Lung (tissue), 12 donors: ENCODE results near the gene CNTN5. TPM values are rescaled to one million over a fixed set of nuclear protein-coding genes. Genes with fewer than 3 reads are reported as not detected.

Experiments
- ATAC-seq: fragments of 200-7000 bp; cut with Tn5 transposase; one replicate; pipeline ENCODE4 v1.9.1; 2020; ENCODE audit warnings: moderate number of reproducible peaks; ENCODE audit not compliant: insufficient read depth, low FRiP score
- DNase-seq, 3 donors: peaks; one replicate each; pipeline ENCODE4 v3.0.0-alpha.2; 2013 to 2017
- H3K27ac ChIP-seq, 2 donors: one replicate each; pipeline ENCODE4 v1.5.1; 2013; ENCODE audit warnings: mild to moderate bottlenecking in 2 of 2, moderate library complexity in 2 of 2, control low read depth in 1 of 2, inconsistent platforms in 1 of 2, low read depth in 1 of 2, low read length in 1 of 2
- H3K27me3 ChIP-seq, 3 donors: one replicate each; pipeline ENCODE4 v1.5.1; 2013; ENCODE audit warnings: low read length in 2 of 3; ENCODE audit not compliant: control insufficient read depth in 3 of 3, insufficient read depth in 3 of 3
- H3K36me3 ChIP-seq, 4 donors: one replicate each; pipeline ENCODE4 v1.5.1; 2013; ENCODE audit warnings: low read length in 4 of 4, mild to moderate bottlenecking in 1 of 4, moderate library complexity in 1 of 4; ENCODE audit not compliant: control insufficient read depth in 4 of 4, insufficient read depth in 4 of 4
- H3K4me1 ChIP-seq, 5 donors: one replicate each; pipeline ENCODE4 v1.5.1; 2013; ENCODE audit warnings: low read length in 5 of 5, mild to moderate bottlenecking in 2 of 5, moderate library complexity in 1 of 5; ENCODE audit not compliant: control insufficient read depth in 5 of 5, insufficient read depth in 5 of 5
- H3K4me3 ChIP-seq: one replicate; pipeline ENCODE4 v1.5.1; 2013; ENCODE audit warnings: mild to moderate bottlenecking, control low read depth, moderate library complexity
- H3K9ac ChIP-seq, 2 donors: one replicate each; pipeline ENCODE4 v1.5.1; 2013; ENCODE audit warnings: low read length in 2 of 2, control low read depth in 1 of 2; ENCODE audit not compliant: insufficient read depth in 1 of 2
- H3K9me3 ChIP-seq, 4 donors: one replicate each; pipeline ENCODE4 v1.5.1; 2013; ENCODE audit warnings: low read length in 3 of 4, mild to moderate bottlenecking in 1 of 4, moderate library complexity in 1 of 4; ENCODE audit not compliant: control insufficient read depth in 4 of 4, insufficient read depth in 3 of 4
- WGBS, 2 donors: extraction: QIAGEN DNeasy Blood & Tissue Kit; methylation state at CpG; one replicate each; pipeline ENCODE4 v1.1.7; 2013; 5-methylcytosine and 5-hydroxymethylcytosine counted together
- polyA plus RNA-seq, 2 donors: library from polyadenylated mRNA; stranded (reverse); fragments of 200-250 nt; gene quantifications; one replicate each; pipeline ENCODE4 v1.2.1, GENCODE V29; 2013
- total RNA-seq, 2 donors: library from RNA; depleted of rRNA in 1 of 2; stranded (reverse); fragments of >200 nt in 1 of 2; gene quantifications; one replicate each; pipeline ENCODE4 v1.2.1, GENCODE V29; 2014 to 2021
- TF ChIP-seq, protein P1 (sequence below): IDR thresholded peaks from 2 replicates; pipeline ENCODE4 v1.5.1; 2012; ENCODE audit warnings: mild to moderate bottlenecking; ENCODE audit errors: control extremely low read depth, extremely low read depth
- donor health status: control.
- donor health status: control.
- donor health status: Bipolar disorder and iron deficiency.
- donor health status: healthy.
- donor health status: DM: yes; HTN: yes; CAD: no.

CNTN5 gene
- total and polyA plus RNA-seq, 4 donors: 0.10 to 0.80 (median 0.44) TPM

DNA sequence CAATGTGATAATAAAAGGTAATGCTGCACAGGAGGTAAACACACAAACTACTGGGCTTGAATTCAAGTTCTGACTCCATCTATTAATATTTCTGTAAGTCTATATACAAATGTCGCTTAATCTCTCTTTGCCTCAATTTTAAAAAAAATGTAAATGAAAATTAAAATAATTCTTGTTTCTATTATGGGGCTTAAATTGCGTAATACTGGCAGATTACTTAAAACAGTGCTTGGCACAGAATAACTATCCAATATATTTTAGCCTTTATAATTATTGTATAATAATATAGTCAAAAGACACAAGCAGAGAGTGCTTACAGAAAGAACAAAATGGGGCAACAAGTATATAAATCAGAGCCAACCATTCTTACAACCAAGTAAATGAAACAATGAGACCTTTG lies 489.1 kb downstream of the CNTN5 start:
- Histone ChIP-seq H3K27me3 (no peaks in the 10 kb centered on the region), H3K27ac (no peak overlapping the region), H3K4me3 (no peak overlapping the region), H3K9ac (no peak overlapping the region), H3K9me3 (no peaks in the 10 kb centered on the region), H3K4me1 (no peaks in the 10 kb centered on the region), H3K36me3 (no peaks in the 10 kb centered on the region)
- TF ChIP-seq, protein P1, sequence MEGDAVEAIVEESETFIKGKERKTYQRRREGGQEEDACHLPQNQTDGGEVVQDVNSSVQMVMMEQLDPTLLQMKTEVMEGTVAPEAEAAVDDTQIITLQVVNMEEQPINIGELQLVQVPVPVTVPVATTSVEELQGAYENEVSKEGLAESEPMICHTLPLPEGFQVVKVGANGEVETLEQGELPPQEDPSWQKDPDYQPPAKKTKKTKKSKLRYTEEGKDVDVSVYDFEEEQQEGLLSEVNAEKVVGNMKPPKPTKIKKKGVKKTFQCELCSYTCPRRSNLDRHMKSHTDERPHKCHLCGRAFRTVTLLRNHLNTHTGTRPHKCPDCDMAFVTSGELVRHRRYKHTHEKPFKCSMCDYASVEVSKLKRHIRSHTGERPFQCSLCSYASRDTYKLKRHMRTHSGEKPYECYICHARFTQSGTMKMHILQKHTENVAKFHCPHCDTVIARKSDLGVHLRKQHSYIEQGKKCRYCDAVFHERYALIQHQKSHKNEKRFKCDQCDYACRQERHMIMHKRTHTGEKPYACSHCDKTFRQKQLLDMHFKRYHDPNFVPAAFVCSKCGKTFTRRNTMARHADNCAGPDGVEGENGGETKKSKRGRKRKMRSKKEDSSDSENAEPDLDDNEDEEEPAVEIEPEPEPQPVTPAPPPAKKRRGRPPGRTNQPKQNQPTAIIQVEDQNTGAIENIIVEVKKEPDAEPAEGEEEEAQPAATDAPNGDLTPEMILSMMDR: no peak
- DNase-seq (no peak), ATAC-seq (no peak)
- 91 to 92% methylated on average over 2 of the region's 2 CpGs for WGBS, 2 donors

DNA sequence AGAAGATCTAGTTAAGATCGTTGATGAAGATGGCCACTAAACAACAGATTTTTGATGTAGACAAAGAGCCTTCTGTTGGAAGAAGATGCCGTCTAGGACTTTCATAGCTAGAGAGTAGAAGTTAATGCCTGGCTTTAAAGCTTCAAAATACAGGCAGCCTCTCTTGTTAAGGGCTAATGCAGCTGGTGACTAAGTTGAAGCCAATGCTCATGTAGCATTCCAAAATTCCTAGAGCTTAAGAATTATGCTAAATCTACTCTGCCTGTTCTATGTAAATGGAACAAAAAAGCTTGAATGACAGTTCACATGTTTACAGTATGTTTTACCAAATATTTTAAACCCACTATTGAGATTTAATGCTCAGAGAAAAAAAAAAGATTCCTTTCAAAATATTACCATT lies 492.6 kb downstream of the CNTN5 start:
- no peaks in the 10 kb centered on the region for H3K9me3 ChIP-seq
- TF ChIP-seq, protein P1: no peak
- H3K4me1 ChIP-seq: no peaks in the 10 kb centered on the region
- no peak overlapping the region for H3K4me3 ChIP-seq
- WGBS, 2 donors: 86 to 89% methylated on average over 2 of the region's 2 CpGs
- DNase-seq (no peak), ATAC-seq (no peak)
- no peak overlapping the region for H3K27ac ChIP-seq
- H3K9ac ChIP-seq: no peak overlapping the region
- H3K36me3 ChIP-seq: no peaks in the 10 kb centered on the region
- no peaks in the 10 kb centered on the region for H3K27me3 ChIP-seq

DNA sequence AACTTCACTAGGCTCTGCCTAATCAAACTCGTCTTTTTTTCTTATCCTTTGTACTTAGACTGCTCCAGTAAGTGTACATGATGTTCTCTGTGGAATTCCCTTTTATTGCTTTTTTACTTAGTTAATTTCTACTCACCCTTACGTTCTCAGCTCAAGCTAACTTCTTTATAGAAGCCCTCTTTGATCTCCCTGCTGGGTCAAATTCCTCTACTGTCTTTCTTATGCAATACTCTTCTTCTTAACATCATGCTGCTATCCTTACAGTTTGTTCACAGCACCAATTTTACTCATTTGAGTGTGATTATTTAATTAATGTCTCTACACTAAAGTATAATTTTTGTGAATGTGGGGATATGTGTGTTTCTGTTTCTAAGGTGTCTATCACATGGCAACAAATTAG lies 498.3 kb downstream of the CNTN5 start:
- no peaks in the 10 kb centered on the region for H3K27me3 ChIP-seq
- no peak overlapping the region for H3K4me3 ChIP-seq
- 53 to 65% methylated on average over 2 of the region's 2 CpGs for WGBS, 2 donors
- DNase-seq (no peak), ATAC-seq (no peak)
- H3K36me3 ChIP-seq: no peaks in the 10 kb centered on the region
- TF ChIP-seq, protein P1: no peak
- H3K4me1 ChIP-seq: no peaks in the 10 kb centered on the region
- H3K9me3 ChIP-seq: no peaks in the 10 kb centered on the region
- no peak overlapping the region for H3K9ac ChIP-seq
- no peak overlapping the region for H3K27ac ChIP-seq

DNA sequence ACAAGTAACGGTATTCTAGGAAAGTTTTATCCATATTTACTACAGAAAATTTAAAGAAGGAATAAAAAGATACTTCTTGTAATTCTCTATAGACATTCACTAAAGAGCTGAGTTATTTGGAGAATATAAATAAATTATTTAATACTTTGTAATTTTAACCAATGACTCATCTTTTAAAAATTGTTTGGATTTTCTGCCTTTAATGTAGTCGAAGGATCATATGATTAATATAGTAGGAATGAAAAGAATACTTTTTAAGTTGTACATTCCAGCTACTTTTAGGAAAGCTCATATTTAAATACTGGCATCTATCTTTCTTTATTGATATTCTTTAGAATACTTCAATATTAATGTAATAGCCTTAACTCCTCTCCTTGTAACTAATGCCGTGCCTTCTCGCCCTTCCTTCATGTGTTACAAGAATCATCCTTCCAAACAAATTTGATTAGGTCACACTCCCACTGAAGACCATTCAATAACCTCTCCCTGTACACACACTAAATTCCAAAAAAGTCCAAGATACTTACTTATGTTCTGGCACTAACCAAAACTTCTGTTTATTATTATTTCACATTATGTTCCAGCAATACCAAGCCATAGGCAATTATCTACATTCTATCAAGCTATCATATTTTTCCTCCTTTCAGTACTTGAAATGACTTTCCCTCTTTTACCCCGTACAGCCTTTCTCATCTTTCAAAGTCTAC lies 501.9 kb downstream of the CNTN5 start:
- DNase-seq: no peak
- H3K27ac ChIP-seq: no peak overlapping the region
- H3K27me3 ChIP-seq: no peaks in the 10 kb centered on the region
- H3K36me3 ChIP-seq: no peaks in the 10 kb centered on the region
- H3K4me3 ChIP-seq: no peak overlapping the region
- H3K4me1 ChIP-seq: no peaks in the 10 kb centered on the region
- no peaks in the 10 kb centered on the region for H3K9me3 ChIP-seq
- 73 to 82% methylated on average over 5 of the region's 5 CpGs for WGBS, 2 donors
- H3K9ac ChIP-seq: no peak overlapping the region
- TF ChIP-seq, protein P1: no peak
- no peak for ATAC-seq
